Activated naive CD8-positive, alpha-beta T cell treated with anti-CD3 and anti-CD28 coated beads, Interleukin-2, amount 10 ng/mL, durations not matched to agents 7 days and 5 days (primary cell): Measurements from ENCODE around the gene TNNI2. TPM values are rescaled to one million over a fixed set of nuclear protein-coding genes. Genes with fewer than 3 reads are reported as not detected.
"Not testable (repeated sequence)": the region's sequence is repeated elsewhere in the genome, so short reads cannot be mapped to it uniquely, and the experiment has no call there.

Experiments used
- ATAC-seq: fragments of 150-1000 bp; cut with Tn5 transposase; one replicate; pipeline ENCODE4 v1.10.0; 2021; ENCODE audit warnings: low read depth, moderate library complexity
- POLR2A ChIA-PET: fragments of 350-600 bp; sonication (Branson Sonifier 250); formaldehyde crosslinking; loops from one replicate; lab custom pipeline; 2021; ENCODE audit warnings: antibody characterized with exemption; lab: Charles Lee
- DNase-seq: peaks from one replicate; pipeline ENCODE4 v3.0.0; 2021
- H3K27ac Mint-ChIP-seq: one replicate; pipeline ENCODE4 v1.8.0; 2022; ENCODE audit warnings: mild to moderate bottlenecking, mixed read lengths
- H3K27me3 Mint-ChIP-seq: one replicate; pipeline ENCODE4 v1.8.0; 2022; ENCODE audit warnings: mild to moderate bottlenecking, moderate library complexity, mixed read lengths
- H3K36me3 Mint-ChIP-seq: one replicate; pipeline ENCODE4 v1.8.0; 2021; ENCODE audit warnings: mild to moderate bottlenecking, mixed read lengths
- H3K4me1 Mint-ChIP-seq: one replicate; pipeline ENCODE4 v1.8.0; 2021; ENCODE audit warnings: mixed read lengths
- H3K4me3 Mint-ChIP-seq: one replicate; pipeline ENCODE4 v1.8.0; 2022; ENCODE audit warnings: mild to moderate bottlenecking, moderate library complexity, mixed read lengths
- H3K9me3 Mint-ChIP-seq: one replicate; pipeline ENCODE4 v1.8.0; 2021; ENCODE audit warnings: mixed read lengths
- total RNA-seq, 2 experiments: library from RNA; stranded (reverse); gene quantifications; one replicate each; pipeline ENCODE4 v1.2.3, GENCODE V29; 2021

The TNNI2 gene
- total RNA-seq, 2 experiments from 2014 or later, result 0.67 TPM; not detected in 1

DNA sequence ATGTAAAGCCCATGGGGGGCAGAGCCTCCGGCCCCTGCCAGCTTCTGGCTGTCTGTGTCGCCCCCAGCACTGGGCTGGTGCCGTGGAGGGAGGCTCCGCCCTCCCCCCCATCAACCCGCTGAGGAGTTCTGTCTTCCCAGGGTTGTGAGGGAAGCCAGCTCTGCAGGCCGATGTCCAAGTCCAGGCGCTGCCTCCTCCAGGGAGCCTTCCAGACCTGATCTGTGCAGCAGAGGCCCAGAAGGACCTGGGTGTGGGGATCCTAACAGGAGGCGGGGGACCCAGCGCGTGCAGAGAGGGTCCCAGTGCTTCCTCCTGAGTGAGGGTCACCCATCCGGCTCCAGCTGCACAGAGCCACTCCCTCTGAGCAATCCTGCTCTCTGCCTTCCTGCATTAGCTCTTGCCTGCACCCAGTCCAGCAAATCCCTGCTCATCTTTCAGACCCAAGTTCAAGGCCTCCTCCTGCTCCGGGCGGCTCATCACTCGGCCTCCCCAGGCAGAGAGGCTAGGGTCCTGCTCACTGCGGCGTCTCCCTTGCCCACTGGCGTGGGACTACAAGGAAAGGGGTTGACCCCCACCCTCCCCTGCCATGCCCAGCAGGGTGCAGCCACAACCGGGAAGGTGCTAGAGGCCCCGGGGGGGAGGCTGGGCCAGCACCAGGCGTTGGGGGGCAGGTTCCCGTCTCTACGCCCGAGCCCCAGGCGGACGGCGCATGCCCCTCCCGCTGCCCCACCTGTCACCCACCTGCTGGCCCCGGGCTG is 36.5 kb downstream of the TNNI2 start:
- Mint-ChIP-seq H3K36me3 (peaks cover 2% of the 10 kb centered on the region), H3K9me3 (no peaks in the 10 kb centered on the region), H3K4me3 (no peak overlapping the region), H3K27me3 (no peaks in the 10 kb centered on the region), H3K27ac (no peak overlapping the region), H3K4me1 (peaks cover 21% of the 10 kb centered on the region)
- POLR2A ChIA-PET, result no interaction called here
- ATAC-seq (no peak), DNase-seq (peak; percentile 31)

DNA sequence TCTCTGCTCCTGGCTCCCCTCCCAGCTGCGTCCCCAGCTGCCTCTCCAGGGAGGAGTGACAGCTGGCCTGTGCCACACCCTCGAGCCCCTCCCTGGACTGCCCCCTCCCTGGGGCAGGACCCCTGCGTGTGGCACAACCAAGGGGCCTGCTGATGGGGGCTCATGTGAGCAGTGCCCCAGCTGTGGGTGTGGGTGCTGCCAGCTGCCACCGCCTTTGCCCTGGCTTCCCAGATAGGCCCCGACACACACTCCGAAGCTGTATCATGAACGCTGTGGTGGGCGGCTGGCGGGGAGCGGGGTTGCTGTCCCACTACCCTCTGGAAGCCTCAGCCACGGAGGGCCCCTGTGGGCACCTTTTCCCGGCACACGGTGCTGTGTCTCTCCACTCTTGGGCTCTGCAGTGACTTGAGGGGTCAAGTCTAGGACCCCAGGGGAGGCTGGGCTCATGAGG is 37.1 kb downstream of the TNNI2 start:
- not testable (repeated sequence) for H3K27me3 Mint-ChIP-seq, DNase-seq, H3K36me3 Mint-ChIP-seq, H3K4me3 Mint-ChIP-seq, H3K9me3 Mint-ChIP-seq, H3K27ac Mint-ChIP-seq, ATAC-seq
- POLR2A ChIA-PET, result interaction anchor here (0.7 kb wide), 1 partner anchor 15 kb away, joined by 3 read pairs; no protein-coding TSS in a partner anchor
- peaks cover 15% of the 10 kb centered on the region for H3K4me1 Mint-ChIP-seq

DNA sequence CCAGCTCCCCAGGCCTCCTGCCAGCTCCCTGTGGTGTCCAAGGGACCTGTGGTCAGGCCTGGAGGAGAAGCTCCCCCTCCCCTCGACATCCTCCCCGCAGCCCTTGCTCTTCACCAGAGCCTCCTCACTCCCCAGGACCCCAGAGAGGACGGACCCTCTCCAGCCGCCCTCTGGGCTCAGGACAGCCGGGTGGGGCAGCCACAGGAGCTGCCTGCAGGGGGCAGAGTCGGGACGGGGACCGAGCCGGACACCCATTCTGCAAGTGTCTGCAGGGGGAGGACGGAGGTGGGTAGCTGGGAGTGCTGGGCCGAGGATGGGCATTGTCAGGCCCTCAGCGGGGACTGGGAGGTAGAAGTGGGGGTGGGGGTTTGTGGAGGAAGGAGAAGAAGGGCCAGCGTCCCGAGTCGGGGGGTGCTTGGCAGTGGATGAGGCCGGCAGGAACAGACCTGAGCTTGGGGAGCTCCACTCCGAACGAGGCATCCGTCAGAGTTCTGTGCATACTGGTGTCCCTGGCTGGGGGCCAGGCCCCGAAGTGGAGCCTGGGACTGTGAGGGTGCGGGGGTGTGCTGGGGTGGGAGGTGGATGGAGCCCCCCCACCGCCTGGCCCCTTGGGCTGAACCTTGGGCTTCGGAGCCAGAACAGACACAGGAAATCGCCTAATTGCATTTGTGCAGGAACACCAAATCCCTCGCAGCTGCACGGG is 37.7 kb downstream of the TNNI2 start:
- H3K27ac Mint-ChIP-seq, result no peak overlapping the region
- H3K36me3 Mint-ChIP-seq, result no peaks in the 10 kb centered on the region
- no peaks in the 10 kb centered on the region for H3K27me3 Mint-ChIP-seq
- peaks cover 11% of the 10 kb centered on the region for H3K4me1 Mint-ChIP-seq
- no peak overlapping the region for H3K4me3 Mint-ChIP-seq
- POLR2A ChIA-PET, result interaction anchor here (0.7 kb wide), 1 partner anchor 16 kb away, joined by 3 read pairs; no protein-coding TSS in a partner anchor
- no peak for ATAC-seq
- no peaks in the 10 kb centered on the region for H3K9me3 Mint-ChIP-seq
- peak; percentile 43 for DNase-seq

DNA sequence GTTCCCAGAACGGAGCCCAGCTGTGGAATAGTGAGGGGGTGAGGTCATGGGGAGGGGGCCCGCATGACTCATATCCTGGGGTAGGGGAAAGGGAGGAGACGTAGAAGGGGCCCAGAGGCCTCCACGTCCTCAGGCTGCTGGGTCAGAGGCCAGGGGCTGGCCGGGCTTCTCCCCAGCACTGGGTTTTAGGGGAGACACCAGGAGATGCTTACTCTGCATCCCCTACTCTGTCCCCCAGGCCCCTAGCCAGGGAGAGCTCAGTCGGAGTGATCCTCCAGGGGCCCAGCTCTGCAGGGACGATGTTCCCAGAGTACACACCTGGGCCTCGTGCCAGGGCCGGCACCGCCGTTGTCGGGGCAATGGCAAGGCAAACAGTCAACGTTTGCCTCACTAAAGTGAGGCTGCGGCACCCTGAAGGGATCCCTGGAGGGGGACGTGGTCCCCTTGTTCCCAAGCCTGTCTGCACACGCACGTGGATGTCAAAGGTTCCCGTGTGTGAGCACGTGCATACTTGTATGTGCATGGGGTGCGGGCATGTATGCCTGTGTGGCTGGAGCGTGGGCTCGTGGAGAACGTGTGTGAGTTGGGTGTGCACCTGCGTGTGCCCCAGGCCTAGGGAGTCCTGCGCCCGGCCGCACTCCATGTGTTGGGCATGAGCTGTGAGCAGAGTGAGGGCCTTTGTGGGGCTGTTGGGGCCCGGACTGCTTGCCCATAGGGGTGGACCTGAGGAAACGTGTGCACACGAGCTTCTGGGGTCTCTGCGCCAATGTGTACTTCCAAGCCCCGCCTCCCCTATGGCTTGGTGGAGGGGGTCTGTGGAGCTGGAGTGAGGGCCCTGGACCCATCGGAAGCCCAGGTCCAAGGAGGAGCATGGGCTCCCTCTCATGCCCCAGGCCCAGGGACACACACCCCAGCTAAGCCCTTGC is 38.7 kb downstream of the TNNI2 start:
- ATAC-seq (no peak), DNase-seq (peak; percentile 26)
- POLR2A ChIA-PET, result no interaction called here
- no peaks in the 10 kb centered on the region for H3K9me3 Mint-ChIP-seq
- H3K27me3 Mint-ChIP-seq, result no peaks in the 10 kb centered on the region
- peaks cover 9% of the 10 kb centered on the region for H3K4me1 Mint-ChIP-seq
- H3K4me3 Mint-ChIP-seq, result no peak overlapping the region
- no peak overlapping the region for H3K27ac Mint-ChIP-seq
- H3K36me3 Mint-ChIP-seq, result no peaks in the 10 kb centered on the region

DNA sequence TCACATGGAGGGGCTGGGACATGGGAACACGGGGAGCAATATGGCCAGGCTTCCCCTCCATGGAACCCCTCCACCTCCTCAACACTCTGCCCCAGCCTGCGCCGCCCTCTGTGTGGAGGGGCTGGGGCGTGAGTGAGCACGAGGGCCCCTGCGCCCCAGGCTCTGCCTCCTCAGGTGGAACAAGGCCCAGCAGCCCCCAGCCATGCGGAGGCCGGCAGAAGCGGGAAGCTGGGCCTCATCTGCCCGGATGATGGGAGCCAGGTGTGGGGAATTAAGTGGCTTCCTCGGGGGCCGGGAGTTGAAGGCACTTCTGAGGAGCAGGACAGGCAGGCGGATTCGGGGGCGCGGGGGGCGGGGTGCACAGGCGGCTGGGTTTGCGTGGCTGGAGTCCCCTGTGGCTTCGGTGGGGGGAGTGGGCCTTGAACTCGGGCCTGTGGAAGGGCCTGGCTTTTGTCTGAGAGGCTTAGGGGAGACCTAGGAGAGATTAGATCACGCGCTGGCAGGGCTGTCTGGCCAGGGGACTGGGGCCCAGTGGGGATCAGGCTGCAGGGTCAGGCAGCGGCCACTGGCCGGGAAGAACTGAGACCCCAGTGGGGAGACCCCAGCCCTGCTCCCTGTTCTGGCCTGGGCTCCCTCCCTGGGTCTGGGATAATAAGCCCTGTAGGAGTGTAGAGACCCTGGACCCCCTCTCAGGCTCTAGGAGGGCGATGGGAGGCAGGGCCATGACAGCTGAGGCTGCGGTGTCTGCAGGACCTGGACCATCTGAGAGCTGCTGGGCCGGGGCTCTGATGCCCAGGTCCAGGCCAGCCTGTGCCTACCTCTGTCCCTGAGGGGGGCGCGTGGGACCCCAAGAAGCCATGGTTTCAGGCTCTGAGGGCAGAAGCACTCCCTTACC is 39.6 kb downstream of the TNNI2 start:
- H3K27ac Mint-ChIP-seq, result no peak overlapping the region
- no peak for DNase-seq

DNA sequence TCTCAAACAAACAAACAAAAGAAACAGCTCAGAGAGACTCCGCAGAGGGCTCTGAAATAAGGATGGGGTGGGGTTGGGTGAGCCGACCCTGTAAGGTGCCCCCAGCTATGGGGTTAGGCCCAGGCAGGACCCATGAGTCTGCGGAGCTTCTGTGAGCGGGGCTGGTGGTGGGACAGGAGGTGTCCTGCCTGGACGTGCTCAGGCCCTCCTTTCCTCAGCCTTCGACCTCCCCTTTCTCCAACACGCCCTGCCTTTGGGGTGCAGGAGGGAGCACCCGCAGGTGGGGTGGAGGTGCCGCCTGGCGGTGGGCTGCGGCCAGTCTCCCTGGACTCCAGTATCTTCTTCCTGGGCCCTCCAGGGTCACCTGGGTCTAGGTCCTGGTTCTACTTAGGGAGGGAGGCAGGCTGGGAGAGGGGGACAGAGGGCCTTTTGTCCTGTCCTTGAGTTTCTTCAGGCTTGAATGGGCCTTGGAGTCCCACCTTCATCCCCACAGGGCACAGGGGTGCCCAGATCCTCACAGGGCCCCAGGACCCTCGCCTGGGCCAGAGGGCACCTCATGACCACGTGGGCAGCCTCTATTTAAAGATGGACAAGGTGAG is 40.7 kb downstream of the TNNI2 start:
- Mint-ChIP-seq H3K27ac (no peak overlapping the region), H3K36me3 (no peaks in the 10 kb centered on the region), H3K27me3 (no peaks in the 10 kb centered on the region), H3K4me3 (no peak overlapping the region), H3K4me1 (peaks cover 3% of the 10 kb centered on the region), H3K9me3 (no peaks in the 10 kb centered on the region)
- ATAC-seq (no peak), DNase-seq (peak; percentile 28)
- POLR2A ChIA-PET, result interaction anchor here (1.0 kb wide), 1 partner anchor 143 kb away, joined by 3 read pairs; no protein-coding TSS in a partner anchor

More for the DNA sequence above, 39.6 kb downstream of the TNNI2 start:
- H3K27me3 Mint-ChIP-seq, result no peaks in the 10 kb centered on the region
- POLR2A ChIA-PET, result interaction anchor here (1.0 kb wide), 1 partner anchor 144 kb away, joined by 3 read pairs; no protein-coding TSS in a partner anchor
- H3K9me3 Mint-ChIP-seq, result no peaks in the 10 kb centered on the region
- H3K36me3 Mint-ChIP-seq, result no peaks in the 10 kb centered on the region
- peaks cover 5% of the 10 kb centered on the region for H3K4me1 Mint-ChIP-seq
- no peak for ATAC-seq
- no peak overlapping the region for H3K4me3 Mint-ChIP-seq

DNA sequence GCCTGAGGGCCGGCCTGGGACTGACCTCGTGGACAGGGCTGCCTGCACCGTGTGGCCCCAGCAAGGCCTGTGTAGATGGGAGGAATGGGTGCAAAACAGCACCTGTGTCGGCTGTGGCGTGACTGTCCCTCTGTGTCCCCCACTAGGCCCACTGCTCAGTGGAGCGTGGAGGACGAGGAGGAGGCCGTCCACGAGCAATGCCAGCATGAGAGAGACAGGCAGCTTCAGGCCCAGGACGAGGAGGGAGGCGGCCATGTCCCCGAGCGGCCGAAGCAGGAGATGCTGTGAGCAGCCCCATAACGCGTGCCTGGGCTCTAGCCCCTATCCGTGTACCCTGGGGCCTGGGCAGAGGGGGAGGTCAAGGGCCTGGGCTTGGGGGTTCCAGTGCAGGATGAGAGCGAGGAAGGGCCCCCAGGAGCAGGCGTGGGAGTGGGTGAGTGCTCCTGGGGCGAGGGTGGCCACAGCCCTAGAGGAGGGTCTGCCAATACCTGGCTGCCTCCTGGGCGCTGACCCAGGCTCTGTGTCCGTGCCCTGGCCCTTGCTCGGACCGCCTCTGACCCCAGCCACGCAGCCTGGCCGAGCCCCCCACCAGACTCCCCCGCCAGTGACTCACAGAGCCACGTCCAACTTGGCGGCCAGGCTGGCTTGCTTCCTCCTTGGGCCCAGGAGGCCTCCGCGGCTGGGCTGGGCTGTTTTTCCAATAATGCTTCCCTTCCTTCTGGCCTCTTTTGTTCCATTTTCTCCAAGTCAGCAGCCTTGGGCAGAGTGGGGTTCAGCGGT is 41.4 kb downstream of the TNNI2 start:
- ATAC-seq (no peak), DNase-seq (peak; percentile 31)
- POLR2A ChIA-PET, result no interaction called here
- Mint-ChIP-seq H3K27me3 (no peaks in the 10 kb centered on the region), H3K9me3 (no peaks in the 10 kb centered on the region), H3K27ac (no peak overlapping the region), H3K4me3 (no peak overlapping the region), H3K4me1 (peaks cover 3% of the 10 kb centered on the region), H3K36me3 (no peaks in the 10 kb centered on the region)

DNA sequence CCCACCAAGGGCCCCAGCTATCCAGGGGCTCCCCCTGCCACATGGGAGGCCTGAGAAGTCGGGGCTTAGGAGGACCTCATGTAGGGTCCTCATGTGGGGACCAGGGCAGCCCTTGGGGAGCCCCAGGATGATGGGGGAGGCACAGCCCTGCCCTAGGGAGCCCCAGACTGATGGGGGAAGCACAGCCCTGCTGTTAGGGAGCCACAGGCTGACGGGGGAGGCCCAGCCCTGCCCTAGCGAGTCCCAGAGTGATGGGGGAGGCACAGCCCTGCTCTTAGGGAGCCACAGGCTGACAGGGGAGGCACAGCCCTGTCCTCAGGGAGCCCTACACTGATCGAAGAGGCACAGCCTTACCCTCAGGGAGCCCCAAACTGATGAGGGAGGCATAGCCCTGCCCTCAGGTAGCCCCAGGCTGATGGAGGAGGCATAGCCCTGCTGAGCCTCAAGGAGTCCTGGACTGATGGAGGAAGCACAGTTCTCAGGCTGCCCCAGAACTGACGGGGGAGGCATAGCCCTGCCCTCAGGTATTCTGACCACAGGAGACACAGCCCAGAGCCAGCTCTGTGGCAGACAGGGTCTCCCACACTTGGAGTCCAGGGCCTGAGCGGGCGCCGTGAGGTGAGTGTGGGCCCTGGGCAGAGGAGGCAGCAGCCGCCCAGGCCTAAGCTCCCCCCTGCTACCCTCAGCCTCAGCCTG is 42.1 kb downstream of the TNNI2 start:
- Mint-ChIP-seq H3K4me1 (peaks cover 3% of the 10 kb centered on the region), H3K27ac (no peak overlapping the region), H3K36me3 (no peaks in the 10 kb centered on the region), H3K27me3 (no peaks in the 10 kb centered on the region), H3K9me3 (no peaks in the 10 kb centered on the region), H3K4me3 (no peak overlapping the region)
- no peak for ATAC-seq
- peak; percentile 39 for DNase-seq
- POLR2A ChIA-PET, result interaction anchor here (2.3 to 2.8 kb wide), 2 partner anchors 28 to 41 kb away, joined by 6 to 13 read pairs; partner anchors contain the start of gene LSP1

DNA sequence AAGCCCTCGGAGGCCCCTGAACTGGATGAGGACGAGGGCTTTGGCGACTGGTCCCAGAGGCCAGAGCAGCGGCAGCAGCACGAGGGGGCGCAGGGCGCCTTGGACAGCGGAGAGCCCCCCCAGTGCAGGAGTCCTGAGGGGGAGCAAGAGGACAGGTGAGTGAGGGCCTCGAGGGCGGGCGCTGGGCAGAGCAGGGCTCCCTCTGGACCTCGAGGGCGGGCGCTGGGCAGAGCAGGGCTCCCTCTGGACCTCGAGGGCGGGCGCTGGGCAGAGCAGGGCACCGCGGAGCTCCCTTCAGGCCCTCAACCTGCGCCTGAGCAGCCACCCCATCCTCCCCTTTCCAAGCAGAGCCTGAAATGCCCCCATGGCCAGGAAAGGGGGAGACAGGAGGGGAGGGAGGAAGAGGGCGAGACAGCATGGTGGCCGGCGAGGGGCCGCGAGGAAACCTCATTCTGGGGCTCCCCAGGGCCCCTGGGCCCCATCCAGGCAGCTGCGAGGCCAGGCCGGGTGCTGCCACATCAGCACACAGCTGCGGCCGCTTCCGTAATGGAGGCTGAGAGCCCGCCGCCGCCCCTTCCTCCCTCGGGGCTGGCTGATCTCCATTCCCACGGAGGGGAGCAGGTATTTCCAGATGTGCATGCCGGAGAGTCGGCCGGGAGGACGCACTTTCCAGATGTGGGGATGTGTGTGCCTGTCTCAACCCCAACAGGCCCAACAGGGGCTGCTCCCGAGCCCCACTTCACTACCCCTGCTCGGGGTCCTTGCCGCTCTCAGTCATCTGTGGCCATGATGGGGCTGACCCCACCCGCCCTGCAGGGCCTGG is 42.9 kb downstream of the TNNI2 start:
- no peaks in the 10 kb centered on the region for H3K9me3 Mint-ChIP-seq
- peaks cover 3% of the 10 kb centered on the region for H3K4me1 Mint-ChIP-seq
- no peaks in the 10 kb centered on the region for H3K27me3 Mint-ChIP-seq
- ATAC-seq (peak; percentile 4), DNase-seq (peak; percentile 45)
- H3K27ac Mint-ChIP-seq, result no peak overlapping the region
- POLR2A ChIA-PET, result interaction anchor here (0.8 to 2.8 kb wide), 5 partner anchors 9 to 66 kb away, joined by 4 to 13 read pairs (median 5); partner anchors contain the start of gene LSP1
- H3K36me3 Mint-ChIP-seq, result no peaks in the 10 kb centered on the region
- H3K4me3 Mint-ChIP-seq, result no peak overlapping the region
